Raji (cell line): Measurements from ENCODE around the gene ARNT2.

ENCODE experiments used
- POLR2A ChIP-seq: IDR thresholded peaks from 2 replicates; pipeline ENCODE4 v1.6.1; 2011; ENCODE audit warnings: low read depth, low read length, control low read depth; ENCODE audit not compliant: insufficient read depth

ARNT2 gene

DNA sequence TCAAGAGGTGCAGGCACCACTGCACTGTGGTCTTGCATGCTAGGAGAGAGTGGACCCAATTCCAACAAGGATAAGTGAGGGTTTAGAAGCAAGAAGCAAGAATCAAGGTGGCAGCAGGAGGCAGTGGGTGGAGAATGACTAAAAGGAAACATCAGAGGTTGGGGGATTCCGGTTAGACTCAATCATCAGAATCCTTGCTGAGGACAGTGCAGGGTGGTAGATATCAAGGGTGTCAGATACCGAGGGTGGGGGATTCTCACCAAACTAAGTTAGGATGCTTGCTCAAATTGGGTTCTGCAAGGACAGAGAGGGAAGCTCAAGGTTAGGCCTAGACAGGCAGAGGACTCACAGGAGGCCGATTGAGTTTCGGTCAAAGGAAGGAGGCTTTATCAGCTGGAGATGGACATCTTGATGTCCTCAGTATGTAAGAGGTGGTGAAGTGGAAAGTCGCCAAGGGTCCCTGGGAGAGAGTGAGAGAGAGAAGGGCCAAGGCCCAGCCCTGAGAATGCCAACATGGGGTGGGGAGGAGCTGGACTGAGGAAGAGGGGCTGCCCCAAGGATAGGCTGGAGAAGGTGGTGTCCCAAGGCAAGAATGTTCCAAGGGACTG is 102.2 kb downstream of the ARNT2 start:
- TF ChIP-seq POLR2A, result no peak

DNA sequence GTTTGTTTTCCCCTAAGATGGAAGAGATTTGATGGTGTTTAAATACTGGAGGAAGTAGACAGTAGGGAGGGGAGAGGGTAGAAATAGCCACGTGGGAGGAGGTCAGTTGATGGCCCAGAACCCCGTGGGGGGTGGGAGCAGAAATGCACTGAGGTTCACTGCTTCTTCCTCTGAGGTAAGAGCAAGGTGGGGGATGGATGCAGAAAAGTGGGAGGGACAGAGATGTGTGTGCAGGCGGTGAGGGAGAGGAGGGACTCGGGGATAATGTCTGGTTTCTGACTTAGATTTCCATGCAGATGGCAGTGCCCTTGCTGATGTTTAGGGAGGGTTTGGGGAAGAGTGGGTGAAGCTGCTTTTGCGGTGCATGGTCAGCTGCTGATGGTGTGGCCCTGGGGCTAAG is 102.9 kb downstream of the ARNT2 start:
- no peak for TF ChIP-seq POLR2A

DNA sequence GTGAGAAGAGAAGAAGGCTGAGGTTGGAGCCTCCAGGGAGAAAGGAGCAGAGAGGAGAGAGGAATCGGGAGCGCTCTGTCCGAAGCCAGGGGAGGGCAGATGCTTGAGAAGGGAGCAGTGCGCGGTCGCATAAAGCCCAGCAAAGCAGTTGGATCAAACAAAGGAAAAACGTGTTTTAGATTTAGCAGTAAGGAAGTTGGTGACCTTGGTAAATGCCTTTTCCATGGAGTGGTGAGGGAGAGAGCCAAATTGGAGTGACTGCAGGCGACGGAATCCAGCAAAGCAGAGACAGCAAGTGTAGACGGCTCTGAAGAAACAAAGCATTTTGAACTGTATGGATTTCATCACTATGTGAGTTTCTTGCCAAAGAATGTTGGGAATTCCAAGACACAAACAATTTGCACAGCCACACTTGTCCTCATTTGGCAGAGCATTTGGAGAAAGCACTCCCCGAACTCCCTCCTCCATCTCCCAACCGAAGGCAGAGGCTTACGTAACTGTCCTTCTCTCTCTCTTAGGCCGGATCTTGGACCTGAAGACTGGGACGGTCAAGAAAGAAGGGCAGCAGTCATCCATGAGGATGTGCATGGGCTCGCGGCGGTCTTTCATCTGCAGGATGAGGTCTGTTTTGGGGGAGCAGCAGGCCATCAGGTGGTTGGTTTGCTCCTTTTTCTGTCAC is 103.6 kb downstream of the ARNT2 start:
- no peak for TF ChIP-seq POLR2A

DNA sequence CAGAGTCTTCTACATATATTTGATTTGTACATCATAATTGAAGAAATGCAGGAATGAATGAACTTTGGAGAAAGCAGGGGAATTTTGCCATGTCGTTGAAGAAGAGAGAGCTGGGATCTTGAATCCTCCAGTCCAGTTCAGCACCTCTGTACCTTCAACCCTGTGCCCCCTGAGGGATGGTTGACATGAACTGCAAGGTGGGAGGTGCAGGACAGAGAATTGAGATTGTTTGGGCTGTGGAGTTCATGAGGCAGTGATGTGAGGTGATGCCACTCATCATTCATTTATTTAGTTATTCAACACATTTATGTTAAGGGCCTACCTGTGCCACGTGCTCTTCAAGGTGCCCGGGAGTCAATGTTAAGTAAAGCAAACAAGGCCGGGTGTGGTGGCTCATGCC is 104.6 kb downstream of the ARNT2 start:
- TF ChIP-seq POLR2A, result no peak

DNA sequence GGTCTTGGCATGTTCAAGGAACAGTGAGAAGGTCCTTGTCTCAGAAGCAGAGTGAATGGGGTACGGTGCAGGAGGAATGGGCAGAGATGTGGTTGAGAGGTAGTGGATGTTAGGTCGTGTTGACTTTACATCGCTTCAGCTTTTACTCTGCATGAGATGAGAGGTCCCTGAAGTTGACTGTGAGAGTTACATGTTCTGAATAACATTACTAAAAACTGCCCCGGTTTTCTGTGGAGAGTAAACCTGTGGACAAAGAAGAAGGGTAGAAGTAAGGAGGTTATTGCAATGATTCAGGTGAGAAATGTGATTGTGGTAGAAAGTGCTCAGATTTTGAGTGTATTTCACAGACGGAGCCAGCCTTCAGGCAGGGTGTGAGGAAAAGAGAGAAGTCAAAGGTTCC is 105.6 kb downstream of the ARNT2 start:
- no peak for TF ChIP-seq POLR2A

DNA sequence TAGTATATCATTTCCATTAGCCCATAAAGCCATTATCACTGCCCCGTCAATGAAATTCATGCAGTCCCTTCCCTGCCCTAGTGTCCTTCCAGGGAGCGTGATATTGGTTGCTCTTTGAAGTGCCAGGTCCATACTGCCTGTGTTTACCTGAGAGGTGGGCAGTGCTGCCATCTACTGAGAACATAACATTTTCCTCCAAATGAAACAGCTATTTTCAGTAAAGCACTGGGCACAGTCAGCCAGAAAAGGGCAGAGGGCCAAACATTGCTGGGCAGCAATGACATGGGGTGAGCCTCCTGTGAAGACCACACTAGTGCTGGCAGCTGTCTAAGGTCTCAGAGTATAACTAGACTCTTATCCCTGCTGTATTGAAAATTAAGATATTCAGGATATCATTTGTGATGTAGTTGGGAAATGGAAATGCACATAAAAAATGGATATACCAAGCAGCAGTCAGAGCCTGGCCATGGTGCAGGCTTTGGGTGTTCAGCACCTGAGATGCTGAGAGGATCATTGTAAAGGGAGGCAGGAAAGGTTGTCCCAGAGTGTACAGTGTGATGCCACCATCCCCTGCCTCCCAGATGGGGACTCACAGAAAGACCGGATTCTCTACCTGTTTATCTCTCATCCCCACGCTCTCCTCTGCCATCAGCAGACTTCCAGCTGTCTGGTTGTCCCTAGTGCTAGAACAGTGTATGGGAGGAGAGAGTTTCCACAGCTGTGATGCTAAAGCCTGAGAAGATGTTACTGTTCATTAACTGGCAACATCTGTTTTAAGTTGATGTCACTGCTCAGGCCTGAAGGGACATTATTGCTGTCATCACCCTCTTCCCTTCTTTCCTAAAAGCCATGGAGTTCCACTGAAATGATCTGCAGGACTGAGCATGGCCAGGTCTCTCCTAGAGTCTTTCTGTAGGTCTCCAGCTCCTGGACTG is 108.8 kb downstream of the ARNT2 start:
- no peak for TF ChIP-seq POLR2A

DNA sequence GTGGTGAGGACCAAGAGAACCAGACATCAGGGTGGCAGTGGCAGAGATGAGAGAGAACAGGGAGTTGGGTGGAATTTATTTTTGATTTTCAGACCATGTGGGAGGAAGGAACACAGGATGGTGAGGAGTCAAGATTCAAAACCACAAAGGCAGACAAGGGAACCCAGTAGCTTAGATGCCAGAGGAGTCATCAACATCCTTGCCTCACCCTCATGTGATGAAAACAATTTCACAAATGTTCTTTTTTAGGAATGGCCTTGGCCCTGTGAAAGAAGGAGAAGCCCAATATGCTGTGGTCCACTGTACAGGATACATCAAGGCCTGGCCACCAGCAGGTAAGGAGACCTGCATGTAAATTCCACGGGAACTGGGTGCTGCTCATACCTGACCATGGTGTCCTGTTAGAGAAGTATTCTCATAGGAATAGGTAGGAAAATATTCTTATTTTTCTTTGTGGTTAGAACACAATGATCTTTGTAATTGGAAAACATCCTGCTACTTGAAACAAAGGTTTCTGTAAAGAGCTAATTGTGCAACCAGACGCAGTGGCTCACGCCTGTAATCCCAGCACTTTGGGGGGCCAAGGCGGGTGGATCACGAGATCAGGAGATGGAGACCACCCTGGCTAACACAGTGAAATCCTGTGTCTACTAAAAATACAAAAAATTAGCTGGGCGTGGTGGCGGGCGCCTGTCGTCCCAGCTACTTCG is 110.0 kb downstream of the ARNT2 start:
- TF ChIP-seq POLR2A, result no peak

DNA sequence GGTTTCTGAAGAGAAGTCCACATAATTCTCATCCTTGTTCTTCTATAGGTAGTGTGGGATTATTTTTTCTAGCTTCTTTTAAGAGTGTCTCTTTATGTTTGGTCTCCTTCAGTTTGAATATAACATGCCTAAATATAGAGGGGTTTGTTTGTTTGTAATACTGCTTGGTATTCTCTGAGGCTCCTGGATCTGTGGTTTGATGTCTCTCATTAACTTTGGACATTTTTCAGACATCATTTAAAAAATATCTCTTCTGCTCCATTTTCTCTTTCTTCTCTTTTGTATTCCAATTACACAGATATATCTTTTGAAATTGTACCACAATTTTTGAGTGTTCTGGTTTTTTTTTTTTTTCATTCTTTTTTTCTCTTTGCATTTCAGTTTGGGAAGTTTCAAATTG is 113.1 kb downstream of the ARNT2 start:
- no peak for TF ChIP-seq POLR2A

DNA sequence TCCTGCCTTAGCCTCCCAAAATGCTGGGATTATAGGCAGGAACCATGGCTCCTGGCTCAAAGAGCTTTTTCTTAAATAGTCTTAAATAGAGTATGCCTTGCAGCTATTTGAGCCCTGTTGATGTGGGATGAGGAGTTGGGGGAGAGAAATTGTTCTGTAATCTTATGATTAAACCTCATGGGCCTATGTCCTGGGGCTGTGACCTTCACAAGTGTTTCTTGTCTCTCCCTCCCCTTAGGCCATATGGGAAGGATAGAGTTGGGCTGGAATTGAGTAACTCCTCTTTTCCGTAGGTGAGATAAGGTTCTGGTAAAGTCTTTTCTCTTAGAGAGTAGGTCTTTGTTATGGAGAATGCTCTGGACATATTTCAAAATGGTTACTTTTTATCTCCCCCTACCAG is 114.3 kb downstream of the ARNT2 start:
- no peak for TF ChIP-seq POLR2A

DNA sequence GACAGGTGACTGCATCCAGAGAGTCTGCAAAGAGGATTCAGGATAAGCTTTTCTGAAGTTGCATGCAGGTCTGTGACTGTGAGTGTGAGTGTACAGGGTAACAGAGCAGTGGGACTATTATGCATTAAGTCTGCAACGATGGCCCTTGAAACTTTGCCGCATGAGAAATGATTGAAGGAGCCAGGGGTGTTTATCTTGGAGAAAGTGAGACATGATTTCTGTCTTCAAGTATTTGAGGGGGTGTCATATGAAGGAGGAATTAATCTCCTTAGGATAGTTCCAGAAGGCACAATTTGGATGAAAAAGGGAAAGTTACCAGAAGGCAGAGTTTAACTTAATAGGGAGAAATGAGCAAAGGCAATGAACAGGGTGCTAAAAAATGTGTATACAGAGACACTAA is 119.6 kb downstream of the ARNT2 start:
- no peak for TF ChIP-seq POLR2A

DNA sequence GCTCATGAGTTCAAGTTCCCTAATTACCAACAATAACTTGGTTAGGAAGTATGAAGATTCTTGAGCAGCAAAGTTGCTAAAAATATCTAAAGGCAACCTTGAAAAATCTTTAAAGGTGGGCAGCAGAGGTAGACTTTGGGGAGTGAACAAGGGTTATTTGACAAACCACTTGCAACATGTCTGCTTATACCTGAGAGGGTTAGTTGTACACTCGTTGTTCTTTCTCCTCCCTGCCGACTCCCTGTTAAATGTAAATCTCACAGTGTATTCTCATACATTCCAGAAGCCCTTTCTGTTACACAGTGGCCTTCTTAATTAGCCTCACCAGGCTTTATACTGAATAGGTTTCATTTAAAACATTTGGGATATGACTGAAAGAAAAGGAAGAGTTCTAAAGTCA is 121.7 kb downstream of the ARNT2 start:
- TF ChIP-seq POLR2A, result no peak

DNA sequence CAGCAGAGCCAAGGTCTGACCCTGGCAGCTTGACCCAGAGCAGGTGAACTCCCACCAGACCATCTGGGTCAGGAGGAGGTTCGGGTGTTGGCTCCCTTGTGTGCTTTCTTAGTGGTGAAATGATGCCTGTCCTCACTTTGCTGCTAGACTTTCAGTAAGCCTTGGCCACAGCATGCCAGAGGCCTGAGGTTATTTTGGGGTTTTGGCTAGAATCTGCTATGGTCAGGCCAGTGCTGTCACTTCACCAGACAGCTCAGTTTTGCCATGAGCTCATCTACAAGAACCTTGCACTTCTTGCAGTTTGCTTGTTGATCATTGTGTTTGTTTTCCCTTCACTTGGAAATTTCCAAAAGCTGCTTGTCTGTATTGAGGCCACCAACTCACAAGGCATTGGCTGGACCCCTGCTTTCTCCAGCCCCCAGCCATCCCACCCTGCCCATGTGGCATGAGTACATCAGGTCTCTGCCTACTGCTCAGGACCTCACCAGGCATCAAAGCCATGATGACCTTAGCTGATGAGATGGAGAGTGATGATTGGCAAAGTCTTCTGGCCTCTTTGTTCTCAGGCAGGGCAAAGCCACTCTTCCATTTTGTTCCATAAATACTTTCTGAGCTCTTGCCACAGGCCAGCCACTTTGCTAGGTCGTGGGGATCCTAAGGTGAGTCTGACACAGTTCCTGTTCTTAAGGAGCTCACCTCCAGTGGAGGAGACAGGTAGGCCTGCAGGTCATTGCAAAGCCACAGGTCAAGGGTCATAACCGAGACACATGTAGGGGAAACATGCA is 122.6 kb downstream of the ARNT2 start:
- TF ChIP-seq POLR2A, result no peak

DNA sequence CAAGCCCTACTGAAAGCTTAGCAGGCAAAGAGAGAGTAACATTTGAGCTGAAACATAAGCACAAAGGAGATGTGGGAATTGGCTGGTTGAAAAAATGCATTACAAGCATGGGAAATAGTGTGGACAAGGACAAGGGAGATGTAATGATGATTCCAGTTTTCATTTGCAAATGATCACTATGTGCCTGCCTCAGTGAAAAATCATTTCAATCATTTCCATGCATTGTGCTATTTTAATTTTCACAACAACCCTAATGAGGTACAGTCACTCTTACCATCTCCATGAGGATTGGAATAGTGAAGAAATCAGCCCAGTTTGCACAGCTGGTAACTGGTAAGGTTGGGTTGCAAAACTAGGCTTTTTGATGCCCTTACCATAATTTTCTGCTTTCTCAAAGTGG is 123.2 kb downstream of the ARNT2 start:
- TF ChIP-seq POLR2A, result no peak

DNA sequence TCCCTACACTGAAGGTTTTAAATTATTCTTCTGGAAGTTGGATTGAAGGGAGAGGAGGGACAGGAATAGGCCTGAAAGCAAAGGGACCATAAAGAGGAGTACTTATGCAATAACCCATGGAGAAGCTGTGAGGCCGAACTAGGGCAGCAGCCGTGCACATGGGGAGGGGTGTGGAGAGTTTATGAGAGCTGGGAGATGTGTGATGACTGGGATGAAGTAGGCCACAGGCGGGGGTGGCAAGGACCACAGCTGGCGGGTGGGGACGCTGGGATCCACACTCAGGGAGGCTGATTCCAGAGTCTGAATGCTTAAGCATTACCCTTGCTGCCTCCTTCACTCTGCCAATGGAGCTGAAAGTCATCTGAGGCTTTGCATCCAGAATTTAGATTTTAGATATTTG is 123.8 kb downstream of the ARNT2 start:
- TF ChIP-seq POLR2A, result no peak
